Stimulated activated CD4-positive, alpha-beta T cell treated with anti-CD3 and anti-CD28 coated beads, Interleukin-4, amount 100 ng/mL, for 48 hours (primary cell): ENCODE data around the gene LDLRAD2.
"Not testable (repeated sequence)": the region's sequence is repeated elsewhere in the genome, so short reads cannot be mapped to it uniquely, and the experiment has no call there.

Experiments
- DNase-seq, 2 donors: peaks; one replicate each; pipeline ENCODE4 v3.0.0-alpha.2; 2020; ENCODE audit warnings: low read depth in 2 of 2

LDLRAD2 gene

DNA sequence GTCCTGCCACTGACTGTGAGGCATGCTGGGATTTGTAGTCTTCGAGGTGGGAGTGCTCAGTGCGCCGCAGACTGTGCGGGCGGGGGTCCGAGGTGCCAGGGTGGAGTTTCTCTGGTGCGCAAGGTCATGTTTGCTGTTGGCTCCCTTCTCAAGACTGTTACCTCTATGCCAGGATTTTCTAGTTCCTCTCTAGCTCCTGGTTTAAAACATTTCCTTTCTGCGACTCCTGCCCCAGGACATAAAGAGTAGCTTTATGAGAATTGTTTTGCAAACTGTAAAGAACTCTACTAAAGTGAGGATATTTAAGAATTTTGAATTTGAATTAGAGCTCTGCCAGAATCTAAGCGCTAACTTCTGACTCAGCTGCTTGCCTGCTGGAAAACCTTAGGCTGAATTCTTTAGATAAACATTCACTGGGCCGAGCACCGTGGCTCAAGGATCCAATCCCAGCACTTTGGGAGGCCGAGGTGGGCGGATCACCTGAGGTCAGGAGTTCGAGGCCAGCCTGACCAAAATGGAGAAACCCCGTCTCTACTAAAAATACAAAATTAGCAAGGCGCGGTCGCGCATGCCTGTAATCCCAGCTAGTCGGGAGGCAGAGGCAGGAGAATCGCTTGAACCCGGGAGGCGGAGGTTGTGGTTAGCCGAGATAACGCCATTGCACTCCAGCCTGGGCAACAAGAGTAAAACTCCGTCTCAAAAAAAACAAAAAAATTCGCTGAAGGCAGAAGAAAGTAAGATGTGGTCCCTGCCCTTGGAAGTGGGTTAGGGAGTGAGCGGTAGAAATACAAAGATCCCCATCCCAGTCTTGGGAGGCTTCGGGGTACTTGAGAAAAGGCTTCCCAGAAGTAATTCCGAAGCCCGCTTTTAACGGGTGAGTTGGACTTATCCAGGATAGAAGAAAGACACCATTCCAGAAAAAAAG, 28.1 kb upstream of the LDLRAD2 start:
- DNase-seq = no peak

DNA sequence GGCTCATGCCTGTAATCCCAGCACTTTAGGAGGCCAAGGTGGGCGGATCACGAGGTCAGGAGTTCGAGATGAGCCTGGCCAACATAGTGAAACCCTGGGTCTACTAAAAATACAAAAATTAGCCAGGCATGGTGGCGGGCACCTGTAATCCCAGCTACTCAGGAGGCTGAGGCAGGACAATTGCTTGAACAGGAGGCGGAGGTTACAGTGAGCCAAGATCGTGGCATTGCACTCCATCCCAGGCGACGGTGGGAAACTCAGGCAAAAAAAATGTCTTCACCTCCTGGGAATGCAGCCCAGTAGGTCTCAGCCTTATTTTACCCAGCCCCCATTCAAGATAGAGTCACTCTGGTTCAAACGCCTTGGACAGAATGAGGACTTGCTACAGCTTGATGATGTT, 26.3 kb upstream of the LDLRAD2 start:
- DNase-seq = not testable (repeated sequence)

DNA sequence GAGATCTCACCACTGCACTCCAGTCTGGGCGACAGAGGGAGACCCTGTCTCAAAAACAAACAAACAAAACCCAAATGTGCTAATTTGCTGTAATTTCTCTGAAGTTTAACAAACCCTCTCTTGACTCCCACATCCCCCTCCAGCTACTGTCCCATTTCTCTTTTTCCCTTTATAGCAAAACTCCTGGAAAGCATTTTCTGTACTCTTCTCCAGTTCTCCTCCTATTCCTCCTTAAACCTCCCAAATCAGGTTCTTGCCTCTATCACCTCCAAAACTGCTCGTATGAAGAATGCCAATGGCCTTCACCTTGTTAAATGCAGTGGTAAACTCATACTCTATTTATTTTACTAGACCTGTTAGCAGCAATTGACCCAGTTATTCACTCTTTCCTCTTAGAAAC, 25.4 kb upstream of the LDLRAD2 start:
- DNase-seq = no peak

DNA sequence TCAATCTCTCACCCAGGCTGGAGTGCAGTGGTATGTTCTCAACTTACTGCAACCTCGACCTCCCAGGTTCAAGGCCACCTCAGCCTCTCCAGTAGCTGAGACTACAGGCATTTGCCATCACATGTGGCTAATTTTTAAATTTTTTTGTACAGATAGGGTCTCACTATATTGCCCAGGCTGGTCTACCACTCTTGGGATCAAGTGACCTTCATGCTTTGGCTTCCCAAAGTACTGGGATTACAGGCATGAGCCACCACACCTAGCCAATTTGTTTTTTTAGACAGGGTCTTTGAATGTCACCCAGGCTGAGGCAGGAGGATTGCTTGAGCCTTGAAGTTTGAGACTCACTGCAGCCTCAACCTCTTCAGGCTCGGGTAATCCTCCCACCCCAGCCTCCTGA, 19.0 kb upstream of the LDLRAD2 start:
- no peak for DNase-seq

DNA sequence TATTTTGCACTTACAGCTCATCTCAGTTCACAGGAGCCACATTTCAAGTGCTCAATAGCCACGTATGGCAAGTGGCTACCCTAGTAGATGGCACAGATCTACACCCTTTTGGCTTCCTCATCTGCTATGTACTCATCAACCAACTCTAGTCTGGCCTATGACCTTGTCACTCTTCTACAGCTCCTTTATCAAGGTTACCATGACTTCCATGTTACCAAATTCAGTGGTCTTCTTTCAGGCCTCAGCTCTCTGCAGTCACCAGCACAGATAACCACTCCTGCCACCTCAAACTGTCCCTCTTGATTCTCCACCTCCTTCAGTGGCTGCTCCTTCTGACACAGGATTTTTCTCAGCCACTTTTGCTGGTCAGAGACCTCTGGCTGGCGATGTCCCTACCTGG, 17.4 kb upstream of the LDLRAD2 start:
- DNase-seq = no peak

DNA sequence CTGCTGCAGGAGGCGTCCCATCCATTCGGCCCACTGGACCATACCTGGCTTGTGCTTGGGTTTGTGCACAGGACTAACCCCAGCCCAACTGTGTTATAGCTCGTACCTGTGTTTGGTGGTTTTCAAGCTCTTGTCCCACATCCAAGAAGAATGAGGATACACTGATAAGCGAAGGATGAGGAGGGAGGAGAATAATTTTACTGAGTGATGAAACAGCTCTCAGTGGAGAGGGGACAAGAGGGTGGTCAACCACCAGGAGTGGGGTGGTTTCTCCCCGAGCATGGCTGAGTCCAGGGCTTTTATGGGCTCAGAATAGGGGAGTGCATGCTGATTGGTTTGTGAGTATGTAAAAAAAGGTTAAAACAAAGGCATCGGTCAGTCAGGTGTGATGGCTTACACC, 17.0 kb upstream of the LDLRAD2 start:
- DNase-seq = no peak

DNA sequence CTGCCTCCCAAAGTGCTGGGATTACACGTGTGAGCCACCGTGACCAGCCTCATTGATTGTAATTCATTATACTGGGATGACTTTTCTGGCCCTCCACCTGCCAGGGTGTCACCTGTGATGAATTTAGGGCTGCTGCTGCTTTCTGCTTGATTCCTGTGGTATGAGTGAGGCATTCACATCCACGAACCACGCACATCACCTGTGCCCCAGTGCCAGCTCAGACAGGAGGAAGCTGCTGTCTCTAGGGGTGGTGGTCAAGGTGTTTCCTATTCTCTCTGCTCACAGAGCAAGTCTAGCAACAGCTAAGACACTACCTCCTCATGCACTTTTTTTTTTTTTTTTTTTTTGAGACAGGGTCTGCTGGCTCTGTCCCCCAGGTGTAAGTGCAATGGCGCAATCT, 12.3 kb upstream of the LDLRAD2 start:
- no peak for DNase-seq

DNA sequence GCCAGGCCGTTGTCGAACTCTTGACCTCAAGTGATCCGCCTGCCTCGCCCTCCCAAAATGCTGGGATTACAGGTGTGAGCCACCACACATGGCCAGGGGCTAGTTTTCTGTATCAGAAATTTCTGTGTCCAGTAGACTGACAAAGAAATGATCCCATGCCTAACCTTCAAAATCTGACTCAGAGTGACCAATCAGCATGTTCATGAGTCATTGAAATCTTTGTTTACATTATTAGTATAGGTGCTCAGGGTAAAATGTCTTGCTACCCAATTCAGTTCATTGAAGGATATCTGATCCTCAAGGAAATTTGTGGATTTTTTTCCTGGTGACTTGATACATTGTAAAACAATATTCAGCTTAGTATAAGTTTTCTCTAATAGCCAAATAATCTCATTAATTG, 11.0 kb upstream of the LDLRAD2 start:
- DNase-seq = no peak

DNA sequence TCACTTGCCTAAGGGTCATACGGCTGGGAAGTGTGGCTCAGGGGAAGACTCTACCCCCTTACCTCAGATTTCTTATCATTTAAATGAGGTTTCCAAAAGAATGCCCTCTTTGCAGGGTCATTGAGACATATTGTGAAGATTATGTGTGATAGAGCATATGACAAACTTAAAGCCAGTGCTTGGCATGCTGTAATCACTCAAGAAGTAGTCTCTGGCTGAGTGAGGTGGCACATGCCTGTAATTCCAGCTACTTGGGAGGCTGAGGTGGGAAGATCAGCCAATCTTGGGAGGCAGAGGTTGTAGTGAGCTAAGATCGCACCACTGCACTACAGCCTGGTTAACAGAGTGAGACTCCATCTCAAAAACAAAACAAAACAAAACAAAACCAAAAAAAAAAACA, 7.5 kb upstream of the LDLRAD2 start:
- DNase-seq = no peak

DNA sequence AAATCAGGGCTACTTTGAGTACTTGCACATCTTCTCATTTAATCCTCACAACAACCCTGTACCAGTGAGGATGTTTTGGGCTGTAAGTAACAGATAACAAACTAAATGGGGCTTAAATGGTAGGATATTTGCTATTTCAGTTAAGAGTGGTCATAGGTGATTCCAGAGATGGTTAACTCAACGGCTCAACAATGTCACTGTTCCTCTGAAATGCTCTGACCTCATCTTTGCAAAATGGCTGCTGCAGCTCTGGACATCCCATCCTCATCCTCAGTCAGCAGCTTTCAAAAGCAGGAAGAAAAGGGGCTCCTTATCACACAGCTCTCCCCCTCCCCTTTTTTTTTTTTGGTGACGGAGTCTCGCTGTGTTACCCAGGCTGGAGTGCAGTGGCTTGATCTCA, 1.5 kb downstream of the LDLRAD2 start:
- DNase-seq = no peak

DNA sequence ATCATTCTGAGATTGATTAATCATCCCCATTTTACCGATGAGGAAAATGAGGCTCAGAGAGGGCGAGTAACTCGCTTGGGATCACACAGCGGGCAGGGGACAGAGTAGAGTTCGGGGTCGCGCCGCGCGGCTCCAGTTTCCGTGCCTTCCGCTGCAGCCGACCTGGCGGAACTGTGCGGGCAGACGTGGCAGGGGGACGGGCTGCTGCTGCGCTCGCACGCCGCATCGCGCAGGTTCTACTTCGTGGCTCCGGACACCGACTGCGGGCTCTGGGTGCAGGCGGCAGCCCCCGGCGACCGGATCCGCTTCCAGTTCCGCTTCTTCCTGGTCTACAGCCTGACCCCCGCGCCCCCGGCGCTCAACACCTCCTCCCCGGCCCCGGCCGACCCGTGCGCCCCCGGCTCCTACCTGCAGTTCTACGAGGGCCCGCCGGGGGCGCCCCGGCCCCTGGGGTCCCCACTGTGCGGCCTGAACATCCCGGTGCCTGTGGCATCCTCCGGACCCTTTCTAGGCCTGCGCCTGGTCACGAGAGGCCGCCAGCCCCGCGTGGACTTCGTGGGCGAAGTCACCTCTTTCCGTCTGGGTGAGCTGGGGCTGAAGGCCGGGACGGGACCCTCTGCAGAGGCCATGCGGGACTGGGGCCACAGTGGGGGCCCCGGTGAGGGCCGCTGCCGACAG, 2.3 kb downstream of the LDLRAD2 start:
- DNase-seq = peak in 1 of 2 donors; percentile 8

DNA sequence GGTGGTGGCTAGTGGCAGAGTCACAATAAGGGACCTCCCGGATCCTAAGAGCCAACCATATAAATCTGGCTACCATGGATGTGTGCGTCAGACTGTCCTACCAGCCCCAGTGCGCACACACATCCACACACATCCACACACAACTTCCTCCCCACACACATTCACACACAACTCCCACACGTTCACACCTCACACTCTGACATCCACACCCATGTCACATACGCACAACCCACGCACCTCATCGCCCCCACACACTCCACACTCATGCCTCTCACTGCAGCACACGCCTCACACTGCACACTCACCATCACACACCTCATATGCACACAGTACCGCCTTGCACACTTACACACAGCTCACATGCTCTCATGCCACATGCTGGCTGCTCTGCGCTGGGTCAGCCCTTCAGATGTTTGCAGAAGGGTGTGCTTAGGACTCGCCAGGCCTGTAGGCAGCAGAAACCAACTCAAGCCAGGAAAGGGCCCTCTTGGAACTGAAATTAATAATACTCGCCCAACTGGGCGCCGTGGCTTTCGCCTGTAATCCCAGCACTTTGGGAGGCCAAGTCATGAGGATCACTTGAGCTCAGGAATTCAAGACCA, 3.0 kb downstream of the LDLRAD2 start:
- DNase-seq = no peak

DNA sequence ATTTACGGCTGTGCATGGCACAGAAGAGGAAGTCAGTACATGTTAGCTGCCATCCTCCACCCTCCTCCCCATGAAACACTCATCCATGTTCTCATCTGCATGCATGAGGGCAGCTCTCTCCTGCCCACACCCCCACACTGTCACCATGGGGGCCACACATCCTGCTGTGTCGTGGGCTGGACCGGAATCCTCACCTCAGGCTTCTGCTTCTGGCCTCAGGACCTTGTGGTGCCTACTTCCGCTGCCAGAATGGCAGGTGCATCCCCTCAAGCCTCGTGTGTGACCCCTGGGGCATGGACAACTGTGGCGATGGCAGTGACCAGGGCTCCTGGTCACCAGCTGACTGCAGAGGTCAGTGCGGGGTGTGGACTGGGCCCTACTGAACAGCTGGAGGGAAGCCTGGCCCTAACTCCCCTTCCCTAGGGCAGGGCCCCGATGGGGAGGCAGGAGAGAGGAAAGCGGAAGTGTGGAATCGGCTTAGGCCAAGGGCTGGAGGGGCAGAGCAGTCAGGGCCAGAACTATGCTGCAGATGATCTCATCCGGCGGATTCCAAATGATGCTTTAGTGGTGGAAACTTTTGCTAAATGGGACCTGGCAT, 3.8 kb downstream of the LDLRAD2 start:
- no peak for DNase-seq

DNA sequence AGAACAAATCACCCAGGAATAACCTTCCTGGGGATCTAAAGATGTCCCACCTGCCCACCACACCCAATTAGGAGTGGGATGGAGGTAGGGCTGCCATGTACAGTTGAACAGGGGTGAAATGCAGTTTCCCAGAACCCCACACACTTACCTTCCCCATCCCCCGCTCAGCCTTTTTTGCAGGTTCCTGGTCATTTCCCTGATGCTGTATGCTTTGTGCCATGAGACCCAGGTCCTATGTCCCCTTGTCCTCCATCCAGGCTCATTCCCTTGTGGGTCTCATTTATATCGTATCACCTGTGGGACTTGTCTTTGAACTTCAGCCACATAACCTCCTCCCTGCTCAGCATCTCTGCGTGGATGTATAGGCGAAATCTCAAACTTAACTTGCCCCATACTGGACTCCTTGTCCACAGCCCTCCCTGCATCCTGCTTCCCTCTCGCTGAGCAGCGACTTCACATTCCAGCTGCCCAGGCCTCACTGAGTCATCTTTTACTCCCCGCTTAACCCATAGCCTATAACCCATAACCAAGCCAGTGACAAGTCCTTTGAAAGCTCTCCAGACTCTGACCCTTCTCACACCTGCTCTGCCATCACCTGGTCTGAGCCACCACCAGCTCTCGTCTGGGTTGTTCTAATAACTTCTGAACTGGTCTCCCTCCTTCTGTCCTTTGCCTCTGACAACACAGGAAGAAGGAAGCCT, 4.7 kb downstream of the LDLRAD2 start:
- no peak for DNase-seq

DNA sequence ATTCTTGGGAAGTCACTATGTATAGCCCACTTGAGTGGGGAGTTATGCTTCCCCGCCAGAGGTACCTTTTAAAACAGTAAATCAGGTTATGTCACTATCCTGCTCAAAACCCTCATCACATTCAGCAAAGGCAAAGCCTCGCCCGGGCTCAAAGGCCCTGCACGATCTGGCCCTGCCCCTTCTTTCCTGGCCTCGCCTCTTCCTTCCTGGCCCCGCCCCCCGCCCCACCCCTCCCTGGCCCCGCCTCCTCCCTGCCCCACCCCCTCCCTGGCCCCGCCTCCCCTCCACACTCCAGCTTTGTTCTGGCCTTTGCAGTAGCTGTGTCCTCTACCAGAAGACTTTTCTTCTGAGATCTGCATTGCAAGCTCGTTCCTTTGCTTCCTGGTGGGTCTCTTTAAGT, 6.6 kb downstream of the LDLRAD2 start:
- peak; percentile 13 to 34 for DNase-seq

DNA sequence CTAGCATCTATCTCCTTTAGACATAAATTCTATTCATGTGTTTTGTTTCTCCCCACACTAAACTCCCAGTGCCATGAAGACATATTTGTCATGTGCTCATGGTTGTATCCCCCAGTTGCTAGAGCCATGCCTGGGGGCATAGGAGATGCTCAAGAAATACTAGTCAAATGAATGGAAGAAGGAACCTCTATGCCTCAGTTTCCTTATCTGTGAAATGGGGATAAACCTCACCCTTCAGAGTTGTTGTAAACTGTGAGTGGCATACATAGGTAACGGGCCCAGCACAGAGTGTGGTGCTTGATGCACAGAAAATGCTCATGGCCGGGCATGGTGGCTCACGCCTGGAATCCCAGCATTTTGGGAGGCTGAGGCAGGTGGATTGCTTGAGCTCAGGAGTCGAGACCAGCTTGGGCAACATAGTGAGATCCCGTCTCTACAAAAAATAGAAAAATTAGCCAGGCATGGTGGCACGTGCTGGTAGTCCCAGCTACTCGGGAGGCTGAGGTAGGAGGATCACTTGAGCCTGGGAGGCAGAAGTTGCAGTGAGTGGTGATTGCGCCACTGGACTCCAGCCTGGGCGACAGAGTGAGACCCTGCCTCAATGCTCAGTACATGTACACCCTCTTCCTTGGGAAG, 8.7 kb downstream of the LDLRAD2 start:
- DNase-seq = no peak

DNA sequence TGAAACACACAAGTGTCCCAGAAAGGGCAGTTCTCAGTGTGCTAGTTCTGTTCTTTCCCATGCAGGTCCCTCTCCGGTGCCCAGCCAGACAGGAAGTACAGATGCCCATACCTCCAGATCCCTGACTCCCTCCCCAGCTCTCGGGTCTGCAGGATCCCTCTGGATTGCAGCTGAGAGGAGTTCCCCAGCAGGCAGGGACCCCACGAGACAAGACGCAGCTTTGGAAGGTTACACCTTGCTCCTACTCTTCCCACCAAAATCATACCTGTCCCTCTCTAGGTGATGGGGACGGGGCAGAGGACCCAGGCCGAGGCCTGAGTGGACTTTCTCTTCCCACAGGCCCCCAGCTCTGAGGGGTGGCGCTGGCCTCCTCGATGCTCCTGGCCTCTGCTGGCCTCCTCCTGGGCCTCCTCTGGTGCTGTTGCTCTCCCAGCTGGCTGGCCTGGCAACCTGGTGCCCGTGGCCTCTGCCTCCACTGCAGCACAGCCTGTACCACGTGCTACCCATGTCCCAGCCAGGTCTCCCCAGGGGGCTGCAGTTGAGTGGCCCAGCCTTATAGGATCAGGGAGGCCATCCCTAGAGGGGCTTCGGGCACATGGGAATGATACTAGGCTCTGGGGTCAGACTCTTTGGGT, 9.4 kb downstream of the LDLRAD2 start:
- no peak for DNase-seq

DNA sequence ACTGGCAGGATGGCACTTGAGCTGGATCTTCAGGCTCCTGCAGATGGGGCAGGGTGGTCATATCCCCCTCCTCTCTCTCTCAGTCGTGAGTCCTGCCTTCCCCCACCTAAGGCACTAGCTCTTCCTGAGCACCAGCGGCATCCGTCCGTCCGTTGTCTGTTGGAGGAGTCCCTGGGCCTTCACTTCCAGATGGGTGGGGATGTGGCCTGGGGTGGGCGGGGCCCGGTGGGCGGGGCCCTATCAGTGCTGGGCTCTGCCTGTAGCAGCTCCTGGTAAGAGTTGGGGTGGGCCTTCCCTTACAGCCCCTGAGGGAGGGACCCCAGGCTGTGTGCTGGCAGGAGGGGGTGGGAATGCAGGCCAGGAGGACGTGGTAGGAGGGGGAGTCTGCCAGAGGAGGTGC, 10.3 kb downstream of the LDLRAD2 start:
- no peak for DNase-seq

DNA sequence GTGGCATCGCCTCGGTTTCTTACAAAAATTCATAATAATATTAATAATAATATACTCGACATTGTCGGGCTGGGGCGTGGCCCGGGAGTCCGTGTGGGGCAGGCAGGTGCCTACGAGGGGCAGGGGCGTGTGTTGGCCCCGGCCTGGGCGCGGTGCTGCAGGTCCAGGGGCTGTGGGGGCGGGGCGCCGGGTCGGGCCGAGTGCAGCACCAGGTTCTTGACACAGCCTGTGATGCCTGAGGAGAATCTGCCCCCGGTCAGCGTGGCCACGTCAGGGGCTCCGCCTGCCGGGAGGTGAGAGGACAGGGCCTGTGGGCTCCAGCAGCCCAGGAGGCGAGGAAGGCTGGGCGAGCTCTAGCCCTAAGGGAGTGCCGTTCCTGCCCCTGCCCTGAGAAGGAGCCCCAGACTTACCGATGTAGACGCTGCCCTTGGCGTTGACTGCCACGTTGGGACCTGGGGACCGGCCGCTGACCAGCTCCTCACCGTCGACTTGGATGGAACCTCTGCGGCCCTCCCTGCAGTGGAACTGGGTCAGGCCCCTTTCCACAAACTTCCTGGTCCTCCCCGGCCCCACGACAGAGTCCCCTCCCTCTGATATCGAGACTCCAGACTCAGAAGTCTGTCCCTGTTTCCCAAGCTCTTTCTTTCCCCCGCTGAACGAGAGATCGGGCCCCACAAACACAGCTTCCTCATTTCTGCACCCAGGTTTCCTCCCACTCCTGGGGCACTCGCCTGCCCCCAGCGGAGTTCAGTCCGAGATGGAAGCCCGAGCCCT, 11.3 kb downstream of the LDLRAD2 start:
- no peak for DNase-seq
